Measurements from ENCODE around the gene ETS1. TPM values are rescaled to one million over a fixed set of nuclear protein-coding genes. Genes with fewer than 3 reads are reported as not detected.

Gene ETS1
- total RNA-seq, 1 donor, result 67.3 TPM

- no peak for DNase-seq (ENCODE audit: insufficient read length, low spot score, missing footprints)
- no peak overlapping the region for H3K4me2 ChIP-seq (ENCODE audit: insufficient read depth, low read length)
- H3K9me3 ChIP-seq (ENCODE audit: low read depth, low read length), result no peaks in the 10 kb centered on the region
- H3K79me2 ChIP-seq (ENCODE audit: insufficient read depth, low read length), result no peaks in the 10 kb centered on the region
- no peaks in the 10 kb centered on the region for H3K36me3 ChIP-seq (ENCODE audit: insufficient read depth, low read length)
- no peaks in the 10 kb centered on the region for H3K27me3 ChIP-seq (ENCODE audit: insufficient read depth, low read length)
- no peak overlapping the region for H3K4me3 ChIP-seq (ENCODE audit: insufficient read depth, low read length)
- TF ChIP-seq, protein P1, sequence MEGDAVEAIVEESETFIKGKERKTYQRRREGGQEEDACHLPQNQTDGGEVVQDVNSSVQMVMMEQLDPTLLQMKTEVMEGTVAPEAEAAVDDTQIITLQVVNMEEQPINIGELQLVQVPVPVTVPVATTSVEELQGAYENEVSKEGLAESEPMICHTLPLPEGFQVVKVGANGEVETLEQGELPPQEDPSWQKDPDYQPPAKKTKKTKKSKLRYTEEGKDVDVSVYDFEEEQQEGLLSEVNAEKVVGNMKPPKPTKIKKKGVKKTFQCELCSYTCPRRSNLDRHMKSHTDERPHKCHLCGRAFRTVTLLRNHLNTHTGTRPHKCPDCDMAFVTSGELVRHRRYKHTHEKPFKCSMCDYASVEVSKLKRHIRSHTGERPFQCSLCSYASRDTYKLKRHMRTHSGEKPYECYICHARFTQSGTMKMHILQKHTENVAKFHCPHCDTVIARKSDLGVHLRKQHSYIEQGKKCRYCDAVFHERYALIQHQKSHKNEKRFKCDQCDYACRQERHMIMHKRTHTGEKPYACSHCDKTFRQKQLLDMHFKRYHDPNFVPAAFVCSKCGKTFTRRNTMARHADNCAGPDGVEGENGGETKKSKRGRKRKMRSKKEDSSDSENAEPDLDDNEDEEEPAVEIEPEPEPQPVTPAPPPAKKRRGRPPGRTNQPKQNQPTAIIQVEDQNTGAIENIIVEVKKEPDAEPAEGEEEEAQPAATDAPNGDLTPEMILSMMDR (IDR thresholded peaks at IDR 0.05; ENCODE audit: extremely low read depth, low read depth, low read length), result no peak
- H3K4me1 ChIP-seq (ENCODE audit: insufficient read depth, low read length), result peaks cover 11% of the 10 kb centered on the region
- no peak overlapping the region for H2AFZ ChIP-seq (ENCODE audit: low read length)
- H4K20me1 ChIP-seq (ENCODE audit: insufficient read depth, low read length), result no peaks in the 10 kb centered on the region
- no peak overlapping the region for H3K27ac ChIP-seq (ENCODE audit: low read depth, low read length)
Observed at GRCh38 chr11:128532572-128533091, 54.7 kb downstream of the ETS1 start.

GRCh38 chr11:128532016-128532571 lies 55.3 kb downstream of the ETS1 start:
- H2AFZ ChIP-seq (ENCODE audit: low read length), result no peak overlapping the region
- no peaks in the 10 kb centered on the region for H3K9me3 ChIP-seq (ENCODE audit: low read depth, low read length)
- TF ChIP-seq, protein P1 (IDR thresholded peaks at IDR 0.05; ENCODE audit: extremely low read depth, low read depth, low read length), result no peak
- no peak overlapping the region for H3K27ac ChIP-seq (ENCODE audit: low read depth, low read length)
- H3K4me1 ChIP-seq (ENCODE audit: insufficient read depth, low read length), result peaks cover 11% of the 10 kb centered on the region
- DNase-seq (ENCODE audit: insufficient read length, low spot score, missing footprints), result no peak
- no peaks in the 10 kb centered on the region for H3K36me3 ChIP-seq (ENCODE audit: insufficient read depth, low read length)
- no peaks in the 10 kb centered on the region for H4K20me1 ChIP-seq (ENCODE audit: insufficient read depth, low read length)
- no peak overlapping the region for H3K4me3 ChIP-seq (ENCODE audit: insufficient read depth, low read length)
- H3K27me3 ChIP-seq (ENCODE audit: insufficient read depth, low read length), result no peaks in the 10 kb centered on the region
- H3K79me2 ChIP-seq (ENCODE audit: insufficient read depth, low read length), result no peaks in the 10 kb centered on the region
- H3K4me2 ChIP-seq (ENCODE audit: insufficient read depth, low read length), result no peak overlapping the region

DNA sequence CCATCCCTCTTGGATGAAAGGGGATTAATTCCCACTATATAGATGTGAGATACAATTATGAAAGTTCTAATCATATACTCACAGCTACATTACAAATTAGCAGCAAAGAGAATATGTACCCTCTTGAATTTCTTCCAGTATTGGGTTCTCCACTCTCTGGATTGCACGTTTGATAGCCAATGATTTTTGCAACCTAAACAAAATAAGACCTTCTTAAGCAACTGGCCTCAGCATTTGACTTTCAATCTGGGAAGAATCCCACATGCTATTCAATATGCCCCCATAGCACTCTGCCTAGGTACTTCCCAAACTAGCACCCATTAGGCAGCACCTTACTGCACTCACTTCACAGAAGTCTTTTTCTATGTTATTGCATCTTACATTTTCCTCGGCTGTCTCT lies 55.8 kb downstream of the ETS1 start:
- H3K4me2 ChIP-seq (ENCODE audit: insufficient read depth, low read length), result no peak overlapping the region
- peaks cover 11% of the 10 kb centered on the region for H3K4me1 ChIP-seq (ENCODE audit: insufficient read depth, low read length)
- no peak overlapping the region for H2AFZ ChIP-seq (ENCODE audit: low read length)
- no peaks in the 10 kb centered on the region for H3K27me3 ChIP-seq (ENCODE audit: insufficient read depth, low read length)
- no peak overlapping the region for H3K27ac ChIP-seq (ENCODE audit: low read depth, low read length)
- H3K9me3 ChIP-seq (ENCODE audit: low read depth, low read length), result no peaks in the 10 kb centered on the region
- no peaks in the 10 kb centered on the region for H3K36me3 ChIP-seq (ENCODE audit: insufficient read depth, low read length)
- H3K79me2 ChIP-seq (ENCODE audit: insufficient read depth, low read length), result no peaks in the 10 kb centered on the region
- TF ChIP-seq, protein P1 (IDR thresholded peaks at IDR 0.05; ENCODE audit: extremely low read depth, low read depth, low read length), result no peak
- no peaks in the 10 kb centered on the region for H4K20me1 ChIP-seq (ENCODE audit: insufficient read depth, low read length)
- no peak for DNase-seq (ENCODE audit: insufficient read length, low spot score, missing footprints)
- no peak overlapping the region for H3K4me3 ChIP-seq (ENCODE audit: insufficient read depth, low read length)

DNA sequence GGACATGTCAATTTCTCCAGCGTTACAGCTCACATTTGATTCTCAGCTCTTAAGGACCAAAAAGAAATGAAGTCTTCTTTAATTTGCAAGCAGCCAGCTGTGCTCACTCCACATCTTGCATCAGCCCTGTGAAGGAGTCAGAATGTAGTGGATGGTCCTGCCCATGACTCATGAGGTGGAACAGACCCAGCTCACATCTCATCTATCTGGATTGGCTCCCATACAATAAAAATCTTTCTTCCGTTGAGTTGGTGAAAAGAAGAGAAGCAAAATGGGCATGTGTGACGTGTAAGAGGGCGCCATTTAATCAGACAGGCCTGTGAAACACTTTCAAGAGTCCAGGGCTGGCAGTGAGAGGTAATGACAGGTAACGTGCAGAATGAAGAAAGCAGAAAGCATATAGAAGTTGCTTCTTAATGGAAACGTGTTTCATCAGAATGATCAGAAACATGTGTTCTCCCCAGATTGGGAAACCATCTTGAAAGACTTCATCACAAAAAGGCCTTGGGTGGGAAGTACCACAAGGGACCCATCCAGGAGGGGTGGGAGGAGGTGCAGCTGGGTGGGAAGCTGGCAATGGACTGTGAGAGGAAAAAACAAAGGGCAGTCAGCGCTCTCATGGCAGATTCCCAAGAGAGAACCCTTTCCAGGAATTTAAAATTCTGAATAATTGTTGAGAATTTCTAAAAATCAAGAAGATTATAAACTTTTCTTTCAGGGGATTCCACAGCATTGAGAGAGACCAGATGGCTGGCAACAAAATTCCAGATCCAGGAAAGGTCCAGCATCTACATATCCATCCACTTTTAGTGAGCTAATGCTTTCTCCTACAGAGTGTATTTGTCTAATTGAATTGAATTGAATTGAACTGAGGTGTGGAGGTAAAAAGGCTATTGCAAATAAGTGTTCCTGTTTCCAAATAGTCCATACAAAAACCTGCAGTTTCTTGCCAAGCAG lies 57.0 kb downstream of the ETS1 start:
- H3K27me3 ChIP-seq (ENCODE audit: insufficient read depth, low read length), result no peaks in the 10 kb centered on the region
- TF ChIP-seq, protein P1 (IDR thresholded peaks at IDR 0.05; ENCODE audit: extremely low read depth, low read depth, low read length), result no peak
- no peaks in the 10 kb centered on the region for H3K9me3 ChIP-seq (ENCODE audit: low read depth, low read length)
- H4K20me1 ChIP-seq (ENCODE audit: insufficient read depth, low read length), result no peaks in the 10 kb centered on the region
- H3K36me3 ChIP-seq (ENCODE audit: insufficient read depth, low read length), result no peaks in the 10 kb centered on the region
- peaks cover 15% of the 10 kb centered on the region for H3K4me1 ChIP-seq (ENCODE audit: insufficient read depth, low read length)
- H3K4me2 ChIP-seq (ENCODE audit: insufficient read depth, low read length), result no peak overlapping the region
- no peak overlapping the region for H3K4me3 ChIP-seq (ENCODE audit: insufficient read depth, low read length)
- H2AFZ ChIP-seq (ENCODE audit: low read length), result peak overlapping the region; percentile 9
- DNase-seq (ENCODE audit: insufficient read length, low spot score, missing footprints), result peak; percentile 76
- peak overlapping the region; percentile 45 for H3K27ac ChIP-seq (ENCODE audit: low read depth, low read length)
- no peaks in the 10 kb centered on the region for H3K79me2 ChIP-seq (ENCODE audit: insufficient read depth, low read length)
